ENCODE measurements around the gene BZW2. TPM values are rescaled to one million over a fixed set of nuclear protein-coding genes. Genes with fewer than 3 reads are reported as not detected.

Gene BZW2
- total RNA-seq, 3 donors from 2014 or later: 44.8 to 67.0 (median 65.3) TPM

GRCh38 chr7:16688249-16688648, 42.3 kb downstream of the BZW2 start:
- no peak for TF ChIP-seq CTCF (IDR thresholded peaks at IDR 0.05)
- Histone ChIP-seq H3K4me1 (ENCODE audit: low read depth) (no peaks in the 10 kb centered on the region), H3K36me3 (ENCODE audit: low read depth) (no peaks in the 10 kb centered on the region), H3K9me3 (no peaks in the 10 kb centered on the region), H3K4me3 (no peak overlapping the region)
- intact Hi-C loops (cut with DNase I, micrococcal nuclease): no loop called here
- no peak for DNase-seq
- peak; percentile 50 for ATAC-seq

- no peak for TF ChIP-seq CTCF (IDR thresholded peaks at IDR 0.05)
- no peak for ATAC-seq
Observed at GRCh38 chr7:16691241-16691640, 45.3 kb downstream of the BZW2 start.

GRCh38 chr7:16693601-16694318, 47.8 kb downstream of the BZW2 start:
- H3K36me3 ChIP-seq (ENCODE audit: low read depth): no peaks in the 10 kb centered on the region
- TF ChIP-seq CTCF (IDR thresholded peaks at IDR 0.05): no peak

More at GRCh38 chr7:16691241-16691640, 45.3 kb downstream of the BZW2 start:
- Histone ChIP-seq H3K4me1 (ENCODE audit: low read depth) (no peaks in the 10 kb centered on the region), H3K4me3 (no peak overlapping the region), H3K9me3 (no peaks in the 10 kb centered on the region), H3K36me3 (ENCODE audit: low read depth) (no peaks in the 10 kb centered on the region)
- DNase-seq: no peak
- intact Hi-C loops (cut with DNase I, micrococcal nuclease): no loop called here

GRCh38 chr7:16694806-16695205, 48.8 kb downstream of the BZW2 start:
- no peak for TF ChIP-seq CTCF (IDR thresholded peaks at IDR 0.05)
- intact Hi-C loops (cut with DNase I, micrococcal nuclease): no loop called here
- ATAC-seq (no peak), DNase-seq (no peak)
- Histone ChIP-seq H3K36me3 (ENCODE audit: low read depth) (no peaks in the 10 kb centered on the region), H3K4me3 (no peak overlapping the region), H3K9me3 (no peaks in the 10 kb centered on the region), H3K4me1 (ENCODE audit: low read depth) (no peaks in the 10 kb centered on the region)

More at GRCh38 chr7:16693601-16694318, 47.8 kb downstream of the BZW2 start:
- intact Hi-C loops (cut with DNase I, micrococcal nuclease): no loop called here
- H3K4me1 ChIP-seq (ENCODE audit: low read depth): no peaks in the 10 kb centered on the region
- ATAC-seq: no peak
- H3K4me3 ChIP-seq: no peak overlapping the region
- H3K9me3 ChIP-seq: no peaks in the 10 kb centered on the region
- no peak for DNase-seq

DNA sequence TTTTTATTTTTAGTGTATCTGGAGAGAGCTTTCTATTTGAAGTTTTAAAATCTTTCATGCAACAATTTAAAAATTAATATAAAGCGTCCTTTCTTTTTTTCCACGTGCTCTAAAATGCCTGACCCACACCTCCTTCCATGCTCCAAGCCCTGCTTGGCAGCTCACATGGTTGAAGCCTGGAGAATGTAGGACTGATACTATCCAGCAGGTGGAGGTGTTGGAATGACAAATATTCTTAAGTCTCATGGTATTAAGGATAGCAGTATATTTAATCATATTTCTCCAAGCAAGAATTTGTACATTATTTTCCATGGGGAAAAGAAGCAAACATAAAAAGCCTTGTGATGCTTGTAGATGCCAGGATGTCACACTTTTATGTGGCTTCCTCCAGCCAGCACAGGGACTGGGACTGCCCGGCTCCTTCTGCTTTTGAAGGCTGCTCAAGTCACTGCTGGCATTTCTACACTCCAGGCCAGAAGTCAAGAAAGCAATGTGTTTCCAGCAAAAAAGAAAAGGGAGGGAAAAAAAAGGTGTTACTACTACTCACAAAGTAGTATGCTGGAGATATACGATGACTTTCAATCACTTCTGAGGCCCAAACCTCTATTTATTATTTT, 49.7 kb downstream of the BZW2 start:
- TF ChIP-seq CTCF (IDR thresholded peaks at IDR 0.05): peak; percentile 24
- Histone ChIP-seq H3K36me3 (ENCODE audit: low read depth) (no peaks in the 10 kb centered on the region), H3K4me1 (ENCODE audit: low read depth) (no peaks in the 10 kb centered on the region), H3K4me3 (no peak overlapping the region), H3K9me3 (no peaks in the 10 kb centered on the region)
- ATAC-seq: peak; percentile 87
- intact Hi-C loops (cut with DNase I, micrococcal nuclease): no loop called here
- peak in 1 of 3 donors; percentile 76 for DNase-seq

Measured in mucosa of descending colon (tissue), 3 donors.